Measurements from ENCODE around the gene DNAAF3. TPM values are rescaled to one million over a fixed set of nuclear protein-coding genes. Genes with fewer than 3 reads are reported as not detected.
A peak's percentile ranks its signal among the peaks of the same experiment; 100 is the strongest.
"Not testable (repeated sequence)": the region's sequence is repeated elsewhere in the genome, so short reads cannot be mapped to it uniquely, and the experiment has no call there.

DNAAF3 gene
- total RNA-seq, 2 donors from 2014 or later = 1.6 to 2.4 TPM

- H3K36me3 ChIP-seq = no peaks in the 10 kb centered on the region
- H3K27ac ChIP-seq = no peak overlapping the region
- no peak overlapping the region for H3K4me3 ChIP-seq
- TF ChIP-seq CTCF (IDR thresholded peaks at IDR 0.05) = no peak
- H3K4me1 ChIP-seq = no peaks in the 10 kb centered on the region
- H3K9me3 ChIP-seq = no peaks in the 10 kb centered on the region
- intact Hi-C loops (cut with DNase I) = no loop called here
- no peak overlapping the region for H3K9ac ChIP-seq (ENCODE audit: low read depth in 2 of 2, low read length in 2 of 2)
- H3K27me3 ChIP-seq = peaks cover 21% of the 10 kb centered on the region
- DNase-seq = no peak
Measured at GRCh38 chr19:55158848-55159749, 7.3 kb downstream of the DNAAF3 start.

- DNase-seq = no peak
- H3K36me3 ChIP-seq = no peaks in the 10 kb centered on the region
- H3K9ac ChIP-seq (ENCODE audit: low read depth in 2 of 2, low read length in 2 of 2) = no peak overlapping the region
- intact Hi-C loops (cut with DNase I) = no loop called here
- H3K4me1 ChIP-seq = no peaks in the 10 kb centered on the region
- H3K27ac ChIP-seq = no peak overlapping the region
- H3K27me3 ChIP-seq = peaks cover 21% of the 10 kb centered on the region
- H3K9me3 ChIP-seq = no peaks in the 10 kb centered on the region
- no peak overlapping the region for H3K4me3 ChIP-seq
- no peak for TF ChIP-seq CTCF (IDR thresholded peaks at IDR 0.05)
Measured at GRCh38 chr19:55158423-55158822, 8.0 kb downstream of the DNAAF3 start.

GRCh38 chr19:55157064-55157908 lies 9.1 kb downstream of the DNAAF3 start, which contains the start of gene TNNI3:
Gene TNNI3 (minus strand): TSS chr19:55157732. CDS start chr19:55157589, 143 bp downstream.
- Histone ChIP-seq H3K4me3 (no peak within 1 kb of the TSS), H3K36me3 (no peaks in the 10 kb centered on the region), H3K27me3 (peaks cover 21% of the 10 kb centered on the region), H3K27ac (no peak within 1 kb of the TSS), H3K9ac (ENCODE audit: low read depth in 2 of 2, low read length in 2 of 2) (peak within 1 kb of the TSS in 1 of 2 donors; percentile 5), H3K4me1 (no peaks in the 10 kb centered on the region), H3K9me3 (no peaks in the 10 kb centered on the region)
- TF ChIP-seq CTCF (IDR thresholded peaks at IDR 0.05) = no peak
- intact Hi-C loops (cut with DNase I) = no loop called here
- DNase-seq = no peak

GRCh38 chr19:55156202-55157063 lies 10.0 kb downstream of the DNAAF3 start:
- Histone ChIP-seq H3K27ac (no peak overlapping the region), H3K4me1 (no peaks in the 10 kb centered on the region), H3K9ac (ENCODE audit: low read depth in 2 of 2, low read length in 2 of 2) (peak overlapping the region in 1 of 2 donors; percentile 5), H3K36me3 (no peaks in the 10 kb centered on the region), H3K27me3 (peaks cover 13% of the 10 kb centered on the region), H3K9me3 (no peaks in the 10 kb centered on the region), H3K4me3 (peak overlapping the region; percentile 15)
- TF ChIP-seq CTCF (IDR thresholded peaks at IDR 0.05) = no peak
- peak; percentile 91 for DNase-seq
- intact Hi-C loops (cut with DNase I) = no loop called here

GRCh38 chr19:55155784-55156183 lies 10.6 kb downstream of the DNAAF3 start:
- intact Hi-C loops (cut with DNase I); H3K9me3 ChIP-seq; H3K27ac ChIP-seq; H3K36me3 ChIP-seq; DNase-seq; H3K4me1 ChIP-seq; H3K9ac ChIP-seq (ENCODE audit: low read depth in 2 of 2, low read length in 2 of 2): not testable (repeated sequence)
- peaks cover 11% of the 10 kb centered on the region for H3K27me3 ChIP-seq
- peak overlapping the region; percentile 15 for H3K4me3 ChIP-seq
